Breast epithelium (tissue), 3 donors: ENCODE data around the gene SHTN1.

Experiments used
- POLR2A ChIP-seq: fragments of 450-650 bp; IDR thresholded peaks from one replicate; pipeline ENCODE4 v1.6.1; 2016; ENCODE audit warnings: antibody characterized with exemption, mild to moderate bottlenecking, moderate library complexity
- POLR2AphosphoS5 ChIP-seq, 3 donors: sonication (generic); formaldehyde crosslinking; IDR thresholded peaks; one replicate each; pipeline ENCODE4 v1.6.1; 2017; ENCODE audit warnings: antibody characterized with exemption in 3 of 3
- TF ChIP-seq, protein P1 (sequence below), 3 donors: fragments of 450-650 bp; IDR thresholded peaks; one replicate each; pipeline ENCODE4 v1.5.1; 2016 to 2017; ENCODE audit warnings: antibody characterized with exemption in 3 of 3, mild to moderate bottlenecking in 3 of 3, moderate library complexity in 3 of 3

DNA sequence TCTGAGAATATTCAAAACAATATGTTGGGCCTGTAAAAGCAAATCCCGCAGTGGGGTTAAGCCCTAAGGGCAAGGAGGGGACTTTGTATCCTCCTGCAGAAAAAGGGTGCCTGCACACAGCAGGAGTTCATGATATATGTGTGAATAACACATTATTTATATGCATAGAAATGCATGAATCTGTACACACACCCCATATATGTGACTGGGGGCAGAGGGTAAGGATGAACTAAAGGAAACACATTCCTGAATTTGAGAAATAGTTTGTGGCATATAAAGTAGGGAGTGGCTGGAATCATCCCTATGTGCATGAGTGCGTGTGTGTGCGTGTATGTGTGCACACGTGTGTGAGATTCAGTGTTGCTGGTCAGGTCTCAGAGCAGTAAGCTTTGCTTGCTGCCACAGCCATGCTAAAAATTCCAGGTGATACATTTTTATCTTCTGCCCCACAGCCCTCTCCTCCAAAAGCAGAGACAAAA, 136.8 kb downstream of the SHTN1 start:
- TF ChIP-seq, protein P1, sequence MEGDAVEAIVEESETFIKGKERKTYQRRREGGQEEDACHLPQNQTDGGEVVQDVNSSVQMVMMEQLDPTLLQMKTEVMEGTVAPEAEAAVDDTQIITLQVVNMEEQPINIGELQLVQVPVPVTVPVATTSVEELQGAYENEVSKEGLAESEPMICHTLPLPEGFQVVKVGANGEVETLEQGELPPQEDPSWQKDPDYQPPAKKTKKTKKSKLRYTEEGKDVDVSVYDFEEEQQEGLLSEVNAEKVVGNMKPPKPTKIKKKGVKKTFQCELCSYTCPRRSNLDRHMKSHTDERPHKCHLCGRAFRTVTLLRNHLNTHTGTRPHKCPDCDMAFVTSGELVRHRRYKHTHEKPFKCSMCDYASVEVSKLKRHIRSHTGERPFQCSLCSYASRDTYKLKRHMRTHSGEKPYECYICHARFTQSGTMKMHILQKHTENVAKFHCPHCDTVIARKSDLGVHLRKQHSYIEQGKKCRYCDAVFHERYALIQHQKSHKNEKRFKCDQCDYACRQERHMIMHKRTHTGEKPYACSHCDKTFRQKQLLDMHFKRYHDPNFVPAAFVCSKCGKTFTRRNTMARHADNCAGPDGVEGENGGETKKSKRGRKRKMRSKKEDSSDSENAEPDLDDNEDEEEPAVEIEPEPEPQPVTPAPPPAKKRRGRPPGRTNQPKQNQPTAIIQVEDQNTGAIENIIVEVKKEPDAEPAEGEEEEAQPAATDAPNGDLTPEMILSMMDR (IDR thresholded peaks at IDR 0.05), result no peak
- TF ChIP-seq POLR2A, result no peak
- TF ChIP-seq POLR2AphosphoS5 (IDR thresholded peaks at IDR 0.05), result no peak
